HG02938 (cell line): ENCODE data around the gene PITPNM2.
"Not testable (repeated sequence)": the region's sequence is repeated elsewhere in the genome, so short reads cannot be mapped to it uniquely, and the experiment has no call there.

Experiments
- ATAC-seq: cut with Tn5 transposase; IDR thresholded peaks from one replicate; pipeline ENCODE4 v1.9.1; 2021; ENCODE audit warnings: mild to moderate bottlenecking, moderate library complexity; ENCODE audit not compliant: unreplicated experiment

PITPNM2 gene

GRCh38 chr12:123121670-123122069, 29.2 kb downstream of the PITPNM2 start:
- ATAC-seq, result no peak

GRCh38 chr12:123120452-123121166, 30.3 kb downstream of the PITPNM2 start:
- peak; percentile 21 for ATAC-seq

GRCh38 chr12:123119808-123120207, 31.1 kb downstream of the PITPNM2 start:
- ATAC-seq, result peak; percentile 88

GRCh38 chr12:123118497-123118896, 32.4 kb downstream of the PITPNM2 start:
- no peak for ATAC-seq

GRCh38 chr12:123115409-123116121, 35.3 kb downstream of the PITPNM2 start:
- no peak for ATAC-seq

GRCh38 chr12:123114304-123115083, 36.4 kb downstream of the PITPNM2 start:
- ATAC-seq, result no peak

GRCh38 chr12:123113026-123113425, 37.9 kb downstream of the PITPNM2 start:
- ATAC-seq, result no peak

GRCh38 chr12:123111498-123112165, 39.3 kb downstream of the PITPNM2 start:
- no peak for ATAC-seq

- no peak for ATAC-seq
These were observed 41.5 kb downstream of the PITPNM2 start for GRCh38 chr12:123109319-123109772.

- no peak for ATAC-seq
These were observed 42.2 kb downstream of the PITPNM2 start for GRCh38 chr12:123108682-123109066.

GRCh38 chr12:123107926-123108681, 42.8 kb downstream of the PITPNM2 start:
- no peak for ATAC-seq

GRCh38 chr12:123106640-123107359, 44.1 kb downstream of the PITPNM2 start:
- no peak for ATAC-seq

- ATAC-seq, result no peak
These were observed 45.6 kb downstream of the PITPNM2 start for GRCh38 chr12:123105211-123105826.

- ATAC-seq, result no peak
These were observed 46.1 kb downstream of the PITPNM2 start for GRCh38 chr12:123104809-123105208.

- not testable (repeated sequence) for ATAC-seq
These were observed 46.8 kb downstream of the PITPNM2 start for GRCh38 chr12:123104094-123104493.

GRCh38 chr12:123102781-123103503, 47.9 kb downstream of the PITPNM2 start:
- no peak for ATAC-seq

- ATAC-seq, result no peak
These were observed 48.5 kb downstream of the PITPNM2 start for GRCh38 chr12:123102366-123102765.

GRCh38 chr12:123101526-123101925, 49.4 kb downstream of the PITPNM2 start:
- ATAC-seq, result no peak
